ENCODE data around the gene ST3GAL4.
A peak's percentile ranks its signal among the peaks of the same experiment; 100 is the strongest.

Gene ST3GAL4

DNA sequence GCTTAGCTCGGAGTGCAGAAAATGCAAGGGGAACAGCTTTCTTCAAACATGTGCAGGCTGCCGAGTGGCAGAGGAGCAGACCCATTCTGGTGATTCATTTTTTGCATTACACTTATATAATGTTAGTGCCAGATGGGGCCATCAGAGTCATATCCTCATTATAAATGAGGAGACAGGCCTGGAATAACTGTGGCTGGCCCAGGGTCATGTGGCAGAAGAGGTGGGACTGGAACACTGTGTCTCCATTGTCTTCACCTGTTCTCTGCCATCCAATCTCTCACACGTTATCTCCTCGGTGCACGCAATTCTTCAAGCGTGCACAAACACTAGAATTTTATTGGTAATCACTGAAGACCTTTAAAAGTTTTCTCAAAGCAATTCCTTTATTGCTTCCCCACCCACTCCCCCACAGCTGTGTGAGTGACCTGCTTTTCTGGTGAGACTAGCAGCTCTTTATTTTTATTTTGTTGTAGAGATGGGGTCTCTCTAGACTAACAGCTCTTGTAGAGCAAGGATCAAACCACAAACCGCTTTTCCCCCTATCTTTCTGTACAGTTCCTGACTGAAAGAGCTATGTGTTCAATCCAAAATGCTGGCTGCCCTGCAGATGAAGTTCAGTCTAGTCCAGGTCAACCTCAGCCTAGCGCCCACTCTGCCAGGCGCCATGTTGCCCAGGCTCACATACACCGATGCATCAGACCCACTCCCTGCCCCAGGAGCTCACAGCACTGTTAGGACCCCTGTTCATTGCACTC is 75.3 kb downstream of the ST3GAL4 start:
- no peak for DNase-seq

DNA sequence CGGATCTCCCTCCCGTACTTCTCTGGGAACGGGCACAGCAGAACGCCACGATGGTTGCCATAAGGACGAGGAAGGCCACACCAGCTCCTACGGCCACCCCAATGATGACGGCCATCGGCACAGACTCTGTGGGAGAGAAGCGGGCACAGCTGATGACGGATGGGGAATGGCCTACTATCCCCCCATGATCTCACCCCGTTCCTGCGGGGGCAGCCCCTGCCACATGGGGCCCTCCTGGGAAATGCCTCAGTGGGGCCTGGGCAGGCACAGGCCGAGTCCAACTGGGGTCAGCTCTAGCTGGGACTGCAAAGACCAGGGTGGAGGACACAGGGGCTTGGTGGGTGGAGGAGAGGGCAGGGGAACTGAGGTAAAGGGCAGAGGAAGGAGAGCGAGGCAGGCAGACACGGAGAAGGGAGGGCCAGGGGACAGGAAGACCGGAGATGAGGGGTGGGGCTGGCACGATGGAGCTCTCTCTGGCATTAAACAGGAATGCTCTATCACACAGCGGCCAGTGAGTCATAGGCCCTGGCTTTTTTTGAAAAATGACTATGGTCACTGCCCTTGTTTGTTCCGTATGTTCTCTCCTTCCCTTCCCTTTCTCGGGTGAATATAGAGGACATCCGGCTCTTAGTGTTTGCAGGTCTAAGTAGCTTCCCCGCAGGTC is 76.0 kb downstream of the ST3GAL4 start:
- DNase-seq: no peak

DNA sequence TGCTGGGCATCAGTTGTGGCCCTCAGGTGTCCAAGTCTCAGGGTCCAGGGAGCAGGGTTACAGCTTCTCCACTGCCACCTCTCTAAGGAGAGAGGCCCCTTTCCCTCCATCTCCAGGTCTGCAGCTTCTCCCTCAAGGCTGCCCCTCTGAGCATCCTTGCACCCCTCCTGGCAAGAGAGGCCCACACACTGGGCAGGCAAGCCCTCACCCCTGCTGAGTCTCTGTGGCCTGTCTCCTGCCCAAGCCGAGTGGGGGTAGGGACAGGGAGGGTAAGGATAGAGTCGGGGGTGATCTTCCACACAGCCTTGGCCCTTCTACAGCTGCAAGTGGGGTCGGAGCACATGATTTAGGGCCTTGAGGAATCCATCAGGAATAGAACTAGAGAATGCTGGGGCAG is 76.6 kb downstream of the ST3GAL4 start:
- no peak for DNase-seq

DNA sequence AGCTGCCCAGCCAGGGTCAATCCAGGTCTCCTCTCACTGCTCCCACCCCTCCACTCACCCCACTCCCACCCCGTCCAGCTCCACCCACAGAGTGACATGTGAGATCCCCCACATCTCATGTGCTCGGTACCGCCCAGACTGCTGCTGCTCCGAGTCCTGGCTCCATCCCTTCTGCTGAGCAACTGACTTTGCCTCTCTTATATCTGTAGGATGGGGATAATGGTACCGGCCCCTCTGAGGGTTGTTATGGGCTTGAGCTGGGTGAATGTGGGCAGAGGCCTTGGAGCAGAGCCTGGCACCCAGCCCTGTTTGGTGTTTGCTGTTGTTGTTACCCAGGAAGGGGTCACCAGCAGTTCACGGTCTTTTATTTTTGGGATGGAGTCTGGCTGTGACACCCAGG is 77.0 kb downstream of the ST3GAL4 start:
- no peak for DNase-seq

DNA sequence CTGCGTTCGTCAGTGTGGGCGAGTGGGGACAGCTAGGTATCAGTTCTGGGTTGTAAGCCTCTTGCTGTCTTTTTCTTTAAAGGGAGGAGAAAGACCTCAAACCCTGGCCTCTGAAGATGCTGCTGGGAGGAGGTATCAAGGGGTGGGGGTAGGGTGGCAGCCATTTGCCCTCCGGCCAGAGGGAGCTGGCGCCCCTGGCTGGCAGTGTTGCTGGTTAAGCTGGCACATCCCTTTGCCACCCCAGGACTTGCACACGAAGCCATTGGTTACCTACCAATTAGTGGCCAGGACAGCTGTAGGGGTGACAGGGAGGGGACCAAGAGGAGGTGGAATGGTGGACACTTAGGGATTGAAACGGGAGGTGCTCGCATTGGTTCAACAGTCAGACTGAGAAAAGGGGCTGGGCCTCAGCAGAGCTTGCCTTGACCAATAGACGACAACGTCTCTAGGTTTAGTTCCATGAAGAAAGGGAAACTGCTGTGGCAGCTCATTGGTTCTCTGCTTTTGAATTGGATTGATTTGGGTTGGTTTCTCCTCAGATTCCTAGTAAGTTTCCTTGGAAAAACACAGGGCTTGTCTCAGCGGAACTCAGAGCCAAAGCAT is 77.9 kb downstream of the ST3GAL4 start:
- no peak for DNase-seq

DNA sequence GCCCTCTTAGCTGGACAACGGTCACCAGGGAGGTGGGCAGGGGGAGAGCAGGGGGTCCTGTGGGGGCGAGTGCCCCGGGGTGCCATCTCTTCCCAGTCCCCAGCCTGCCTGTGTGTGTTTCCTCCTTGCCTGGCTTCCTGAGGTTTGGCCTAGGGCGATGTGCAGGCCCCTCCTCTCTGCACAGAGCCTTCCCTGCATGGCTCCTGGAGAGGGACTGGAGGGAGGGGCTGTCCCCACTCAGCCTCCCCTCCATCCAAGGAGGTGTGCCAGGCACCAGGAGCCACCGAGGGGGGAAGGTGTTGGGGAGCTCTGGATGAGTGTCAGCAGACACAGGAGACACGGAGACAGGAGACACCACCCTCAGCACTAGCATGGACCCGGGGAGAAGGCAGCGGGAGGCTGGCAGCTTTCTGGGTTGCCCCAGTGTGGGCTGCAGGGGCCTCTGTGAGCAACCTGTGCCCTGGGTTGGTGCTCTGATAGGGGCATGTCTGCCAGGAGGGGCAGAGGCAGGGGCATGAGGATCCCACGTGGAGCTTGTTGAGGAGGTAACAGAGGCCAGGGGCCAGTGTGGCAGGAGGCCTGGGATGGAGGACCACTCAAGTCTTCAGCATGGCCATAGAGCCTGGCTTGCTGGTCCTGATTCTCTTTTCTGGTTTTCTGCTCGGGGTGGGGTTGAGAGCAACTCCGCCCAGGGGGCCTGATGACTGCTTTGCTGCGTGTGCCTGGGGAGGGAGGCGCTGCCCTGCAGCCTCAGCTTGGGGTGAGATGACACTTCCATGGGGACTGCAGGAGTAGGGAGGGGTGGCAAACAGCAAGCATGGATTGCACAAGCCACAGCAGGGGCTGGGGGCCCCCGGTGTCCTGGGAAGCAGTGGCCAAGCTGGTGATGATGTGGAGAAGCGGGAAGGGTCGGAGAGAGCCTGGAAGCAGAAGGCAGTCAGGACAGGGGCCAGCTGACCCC is 78.8 kb downstream of the ST3GAL4 start:
- DNase-seq: no peak

DNA sequence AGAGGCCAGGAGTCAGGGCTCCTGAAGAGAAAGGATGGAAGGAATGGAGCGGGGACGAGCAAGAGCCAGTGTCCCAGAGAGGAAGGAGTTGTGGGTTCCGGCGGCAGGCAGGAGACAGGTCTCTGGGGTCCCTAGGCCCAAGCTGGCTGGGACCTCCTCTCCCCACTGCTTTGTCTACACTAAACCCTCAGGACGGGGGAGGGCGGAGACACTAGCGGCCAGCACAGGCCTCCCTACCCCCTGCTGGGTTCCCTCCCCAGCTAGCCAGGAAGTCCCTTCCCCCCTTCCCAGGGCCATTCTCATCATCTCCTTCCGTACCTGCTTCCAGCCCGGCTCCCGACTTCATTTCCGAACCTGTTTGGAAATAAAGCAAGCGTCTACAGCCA is 79.5 kb downstream of the ST3GAL4 start:
- DNase-seq: no peak

DNA sequence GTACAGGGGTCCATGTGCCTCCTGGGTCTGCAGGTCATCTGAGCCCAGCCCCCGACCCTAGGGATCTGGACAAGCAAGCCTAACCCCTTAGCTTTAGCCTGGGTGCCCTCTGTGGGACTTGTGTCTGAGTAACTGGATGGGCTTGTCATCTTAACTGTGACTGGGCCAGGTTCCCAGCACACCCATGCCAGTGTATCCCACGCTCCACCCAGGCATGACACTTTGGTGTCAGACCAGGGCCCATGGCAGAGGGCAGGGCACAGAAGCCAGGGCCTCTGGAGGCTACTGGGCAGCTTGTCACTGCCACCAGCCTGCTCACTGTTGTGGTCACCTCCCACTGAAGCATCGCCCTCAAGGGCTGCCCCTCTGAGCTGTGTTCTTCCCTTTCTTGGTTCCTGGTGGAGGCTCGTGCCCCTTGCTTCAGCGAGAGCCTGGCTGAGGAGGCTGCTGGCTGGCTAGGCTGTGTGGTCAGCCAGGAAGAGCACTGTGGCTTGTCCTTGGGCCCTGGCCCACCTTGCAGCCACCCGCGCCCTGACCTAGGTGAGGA is 80.8 kb downstream of the ST3GAL4 start:
- no peak for DNase-seq

DNA sequence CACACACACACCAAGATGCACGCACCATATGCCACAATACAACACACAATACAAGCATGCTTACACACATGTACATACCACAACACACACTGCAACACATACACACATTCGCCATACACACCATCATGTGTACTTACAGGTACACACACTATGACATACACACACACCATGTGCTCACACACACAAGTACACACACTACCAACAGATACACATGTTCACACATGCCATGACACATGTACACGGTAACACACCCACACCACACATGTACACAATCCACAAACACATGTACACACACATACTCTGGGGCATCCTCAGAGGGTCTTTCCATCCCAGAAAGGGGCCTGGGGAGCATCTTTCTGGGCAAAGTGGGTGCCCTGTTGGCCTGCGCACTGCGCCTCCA is 82.2 kb downstream of the ST3GAL4 start:
- DNase-seq: no peak

DNA sequence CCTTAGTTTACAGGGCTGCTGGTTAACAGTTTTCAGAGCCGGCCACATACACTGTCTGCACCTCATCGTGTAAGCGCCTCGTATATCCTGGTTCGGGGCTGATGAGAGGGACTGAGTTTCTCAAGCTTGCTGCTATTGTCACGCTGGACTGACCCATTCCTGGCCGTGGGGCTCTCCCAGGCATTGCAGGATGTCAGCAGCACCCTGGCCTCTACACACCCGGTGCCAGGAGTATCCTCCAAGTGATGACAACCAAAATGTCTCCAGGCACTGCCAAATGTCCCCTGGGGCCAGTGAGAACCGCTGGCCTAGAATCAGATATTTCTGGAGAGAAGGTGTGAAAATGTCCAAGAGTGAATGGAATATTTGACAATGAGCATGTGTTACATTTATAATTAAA is 82.8 kb downstream of the ST3GAL4 start:
- no peak for DNase-seq

DNA sequence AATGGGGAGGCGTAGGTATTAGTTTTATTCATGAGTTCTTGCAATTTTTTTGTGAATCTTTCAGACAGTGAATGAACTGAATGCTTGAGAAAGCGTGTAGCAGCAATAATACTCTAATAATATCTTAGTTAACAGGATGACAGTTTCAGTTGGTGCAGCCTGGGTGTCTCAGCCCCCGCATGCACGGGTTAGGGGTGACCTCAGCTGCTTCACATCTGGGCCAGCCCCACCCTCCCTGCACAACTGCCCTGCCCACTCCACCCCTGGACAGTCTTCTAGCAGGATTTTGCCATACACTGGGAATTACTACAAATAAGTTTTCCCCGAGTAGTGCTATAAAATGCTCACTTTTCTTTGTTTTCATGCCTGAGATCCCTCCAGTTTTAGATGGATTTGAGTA is 83.2 kb downstream of the ST3GAL4 start:
- no peak for DNase-seq

DNA sequence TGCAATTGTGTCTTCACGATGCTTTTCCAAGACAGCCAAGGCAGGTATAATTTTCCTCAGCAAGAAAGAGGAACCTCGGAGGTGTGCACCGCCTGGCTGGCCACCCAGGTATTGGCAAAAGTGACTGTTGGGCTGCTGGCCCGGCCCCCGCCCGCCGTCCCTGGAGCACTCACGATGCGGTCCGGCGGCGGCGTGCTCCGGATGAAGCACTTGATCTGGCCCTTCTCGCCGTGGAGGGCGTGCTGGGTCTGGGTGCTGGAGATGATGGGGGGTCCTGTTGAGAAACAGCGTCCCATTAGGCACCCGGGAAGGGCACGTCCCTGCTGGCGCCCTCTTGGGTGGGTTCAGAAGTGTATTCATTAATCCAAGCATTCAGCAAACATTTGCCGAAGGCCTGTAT is 84.8 kb downstream of the ST3GAL4 start:
- DNase-seq: no peak

DNA sequence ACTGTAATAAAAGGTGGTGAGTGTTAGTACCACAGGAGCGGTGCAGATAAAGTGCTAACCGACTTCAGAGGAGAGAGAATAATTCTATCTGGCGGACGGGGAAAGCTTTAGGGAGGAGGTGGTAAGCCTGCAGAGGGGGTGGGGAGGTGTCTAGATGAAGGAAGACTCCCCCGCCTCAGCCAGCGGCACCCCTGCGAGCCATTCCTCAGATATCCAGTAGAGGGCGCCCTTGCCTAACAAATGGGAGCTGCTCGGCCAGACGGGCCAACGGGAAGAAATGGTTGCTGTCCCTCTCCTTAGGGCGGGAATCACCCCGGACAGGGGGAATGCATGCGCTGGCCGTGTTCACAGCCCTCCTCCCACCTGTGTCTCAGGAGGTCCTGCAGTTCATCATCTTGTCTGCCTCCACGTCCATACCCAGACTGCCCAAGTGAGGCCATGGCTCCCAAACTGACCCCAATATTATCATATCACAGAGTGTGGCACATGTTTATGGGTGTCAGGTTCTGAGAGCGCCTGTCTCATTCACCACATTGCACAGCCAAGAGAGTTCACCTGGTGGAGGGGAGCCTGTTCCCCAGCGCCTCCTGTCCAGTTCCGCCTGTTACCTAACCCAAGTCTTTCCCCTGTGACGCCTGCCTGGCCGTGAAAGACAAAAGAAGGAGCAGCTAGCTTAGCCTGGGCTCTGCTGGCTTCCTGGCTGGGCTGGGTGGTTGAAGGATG is 85.5 kb downstream of the ST3GAL4 start:
- DNase-seq: peak; percentile 64

DNA sequence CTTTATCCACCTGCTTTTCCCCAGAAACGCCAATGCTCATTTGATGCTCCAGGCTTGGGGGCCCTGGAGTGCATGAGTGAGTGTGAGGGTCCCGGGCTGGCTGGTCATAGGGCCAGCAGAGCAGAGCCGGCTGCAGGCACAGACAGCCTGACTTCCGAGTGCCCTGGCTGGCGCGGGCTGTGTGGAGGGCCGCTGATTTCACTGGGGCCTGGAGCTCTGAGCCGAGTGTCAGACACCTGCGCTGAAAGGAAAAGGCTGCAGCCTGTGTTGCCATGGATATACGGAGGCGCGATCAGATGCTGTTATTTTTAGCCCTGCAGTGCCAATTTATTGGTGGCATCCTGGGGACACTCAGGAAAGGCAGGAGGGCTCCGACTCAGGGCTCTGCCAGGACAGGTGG is 87.6 kb downstream of the ST3GAL4 start:
- DNase-seq: no peak

DNA sequence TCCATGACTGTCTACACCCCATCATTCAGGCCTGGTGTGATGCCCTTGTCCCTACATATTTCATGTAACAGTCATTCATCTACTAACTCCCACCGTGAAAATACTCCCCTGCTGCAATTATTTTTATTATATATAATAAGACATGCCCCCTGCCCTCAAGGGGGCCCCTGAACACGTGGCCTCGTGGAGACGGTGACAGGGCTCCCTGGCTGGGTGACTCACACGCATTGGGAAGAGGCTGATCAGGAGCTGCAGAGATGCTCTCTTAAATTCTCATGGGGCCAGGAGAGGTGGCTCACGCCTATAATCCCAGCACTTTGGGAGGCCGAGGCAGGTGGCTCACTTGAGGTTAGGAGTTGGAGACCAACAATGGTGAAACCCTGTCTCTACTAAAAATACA is 88.6 kb downstream of the ST3GAL4 start:
- no peak for DNase-seq

DNA sequence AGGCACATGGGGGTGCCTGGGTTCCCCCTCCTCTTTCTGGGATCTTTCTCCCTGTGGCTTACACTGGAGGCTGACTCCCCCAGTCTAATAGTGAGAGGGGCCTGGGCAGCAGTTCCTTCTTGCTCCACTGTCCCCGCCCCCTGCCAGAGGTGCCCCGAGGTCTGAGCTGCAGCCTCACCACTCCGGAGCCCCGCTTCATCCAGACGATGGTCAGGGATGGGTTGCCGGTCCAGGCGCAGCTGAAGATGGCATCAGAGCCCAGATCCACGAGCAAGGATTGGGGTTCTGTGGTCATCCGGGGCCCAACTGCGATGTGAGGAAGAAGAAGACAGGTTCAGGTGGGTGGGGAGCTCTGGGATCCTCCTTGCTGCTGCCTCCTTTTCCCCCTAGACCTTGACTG is 91.1 kb downstream of the ST3GAL4 start:
- no peak for DNase-seq

DNA sequence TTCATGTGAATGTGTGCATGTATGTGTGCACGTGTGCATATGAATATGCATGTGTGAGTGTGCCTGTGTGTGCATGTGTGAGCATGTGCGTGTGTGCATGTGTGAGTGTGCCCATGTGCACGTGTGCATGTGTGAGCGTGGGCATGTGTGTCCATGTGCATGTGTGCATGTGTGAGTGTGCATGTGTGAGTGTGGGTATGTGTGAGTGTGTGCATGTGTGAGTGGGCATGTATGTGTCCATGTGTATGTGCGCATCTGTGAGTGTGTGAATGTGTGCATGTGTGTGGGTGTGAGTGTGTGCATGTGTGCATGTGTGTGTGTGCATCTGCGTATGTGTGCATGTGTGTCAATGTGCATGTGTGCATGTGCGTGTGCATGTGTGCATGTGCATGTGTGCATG is 94.7 kb downstream of the ST3GAL4 start:
- DNase-seq: no peak

DNA sequence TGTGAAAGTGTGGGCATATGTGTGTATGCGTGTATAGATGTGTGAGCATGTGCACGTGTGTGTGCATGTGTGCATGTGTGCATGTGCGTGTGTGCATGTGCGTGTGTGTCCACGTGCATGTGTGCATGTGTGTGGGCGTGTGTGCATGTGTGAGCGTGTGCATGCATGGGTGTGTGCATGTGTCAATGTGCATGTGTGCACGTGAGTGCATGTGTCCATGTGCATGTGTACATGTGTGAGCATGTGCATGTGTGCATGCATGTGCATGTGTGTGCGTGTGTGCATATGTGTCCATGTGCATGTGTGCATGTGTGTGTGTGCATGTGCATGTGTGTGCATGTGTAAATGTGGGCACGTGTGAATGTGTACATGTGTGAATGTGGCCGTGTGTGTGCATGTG is 95.3 kb downstream of the ST3GAL4 start:
- no peak for DNase-seq

DNA sequence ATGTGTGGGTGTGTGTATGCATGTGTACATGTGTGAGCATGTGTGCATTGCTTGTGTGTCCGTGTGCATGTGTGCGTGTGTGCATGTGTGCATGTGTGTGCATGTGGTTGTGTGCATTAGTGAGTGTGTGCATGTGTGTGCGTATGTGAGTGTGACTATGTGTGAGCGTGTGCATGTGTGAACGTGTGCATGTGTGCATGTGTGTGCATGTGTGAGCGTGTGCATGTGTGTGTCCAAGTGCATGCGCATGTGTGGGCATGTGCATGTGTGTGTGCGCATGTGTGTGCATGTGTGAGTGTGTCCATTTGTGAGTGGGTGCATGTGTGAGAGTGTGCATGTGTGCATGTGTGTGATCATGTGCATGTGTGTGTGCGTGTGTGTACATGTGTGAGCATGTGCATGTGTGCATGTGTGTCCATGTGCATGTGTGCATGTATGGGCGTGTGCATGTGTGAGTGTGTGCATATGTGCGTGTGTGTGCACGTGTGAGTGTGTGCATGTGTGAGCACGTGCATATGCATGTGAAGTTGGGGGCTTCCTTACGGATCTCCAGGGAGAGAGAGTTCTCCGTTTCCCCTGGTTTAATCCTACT is 95.8 kb downstream of the ST3GAL4 start:
- DNase-seq: no peak

DNA sequence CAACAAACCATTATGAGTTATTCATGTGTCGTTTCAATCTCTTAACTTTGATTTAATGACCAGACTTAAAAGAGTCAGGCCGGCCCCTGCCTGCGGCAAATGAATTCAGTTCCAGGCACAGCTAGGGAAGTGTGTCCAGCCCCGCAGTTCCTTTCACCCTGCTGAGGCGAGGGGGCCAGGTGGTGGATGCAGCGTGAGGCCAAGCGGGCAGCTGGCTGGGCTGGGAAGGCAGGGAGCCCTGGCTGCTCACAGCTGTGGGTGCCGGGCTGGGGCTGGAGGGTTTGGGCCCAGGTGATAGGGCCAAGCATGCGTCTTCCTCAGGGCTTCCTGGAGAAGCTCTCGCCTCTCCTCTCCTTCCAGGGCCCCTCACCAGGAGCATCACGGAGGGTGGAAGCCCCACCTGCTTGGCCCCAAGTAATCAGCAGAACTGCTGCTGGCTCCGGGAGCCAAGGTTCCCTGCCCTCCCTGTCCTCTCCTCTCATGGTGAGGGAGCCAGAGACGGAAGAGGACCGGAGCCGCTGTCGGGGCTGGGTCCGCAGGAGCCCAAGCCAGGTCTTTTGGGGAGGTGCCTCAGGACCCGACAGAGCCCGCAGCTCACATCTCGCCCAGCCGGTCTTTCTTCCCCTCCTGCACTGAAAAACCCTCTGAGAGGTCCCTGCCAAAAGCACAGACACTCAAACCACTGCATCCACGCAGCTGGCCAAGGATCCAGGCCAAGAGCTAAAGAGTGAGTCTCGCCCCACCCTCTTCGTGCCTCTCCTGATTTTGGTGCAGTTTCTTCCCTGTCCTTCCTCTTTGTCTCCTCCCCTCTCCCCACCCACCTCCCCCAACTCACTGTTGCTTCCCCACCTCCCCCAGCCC is 97.0 kb downstream of the ST3GAL4 start:
- no peak for DNase-seq

DNA sequence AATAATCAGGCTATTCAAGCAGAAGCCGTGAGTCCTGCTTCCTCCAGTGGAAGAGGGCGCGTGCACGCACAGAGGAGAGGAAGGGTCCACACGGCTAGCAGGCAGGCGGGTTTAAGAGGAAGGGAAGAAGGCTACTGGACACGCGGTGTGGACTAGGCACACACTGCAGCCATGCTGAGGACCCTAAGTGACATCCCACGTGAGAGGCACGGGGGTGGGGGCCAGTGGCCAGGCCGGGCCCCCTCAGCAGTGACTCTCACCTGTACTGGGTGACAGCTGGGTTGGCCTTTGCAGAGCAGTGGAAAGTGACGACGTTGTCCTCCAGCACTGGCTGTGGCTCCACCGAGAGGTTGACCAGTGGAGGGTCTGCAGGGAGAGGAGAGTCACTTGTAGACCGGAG is 100.6 kb downstream of the ST3GAL4 start:
- no peak for DNase-seq

Data from stimulated activated CD4-positive, alpha-beta T cell treated with anti-CD3 and anti-CD28 coated beads, Interleukin-12 subunit alpha, Interleukin-12 subunit beta, amount 100 ng/mL, for 4 hours (primary cell).